ENCODE data around the gene TMCO1.
"Not testable (repeated sequence)": the region's sequence is repeated elsewhere in the genome, so short reads cannot be mapped to it uniquely, and the experiment has no call there.

- TF ChIP-seq CTCF (conservative IDR thresholded peaks at IDR 0.05; ENCODE audit: low read length); EZH2phosphoT487 (IDR thresholded peaks at IDR 0.05; ENCODE audit: borderline replicate concordance): not testable (repeated sequence)
Measured at GRCh38 chr1:165778197-165778596, 9.5 kb upstream of the TMCO1 start.

All from Loucy (cell line).